GF-D8 (cell line): ENCODE data around the gene CHAT.

Source experiments
- DNase-seq: peaks from one replicate; lab custom pipeline; 2025; lab: John Stamatoyannopoulos, UW

The CHAT gene

GRCh38 chr10:49612513-49613164, 1.2 kb upstream of the CHAT start:
- DNase-seq = no peak

- no peak for DNase-seq
Measured at GRCh38 chr10:49613165-49613881, 514 bp upstream of the CHAT start.

GRCh38 chr10:49614242-49615198, 683 bp downstream of the CHAT start:
- DNase-seq = no peak

GRCh38 chr10:49615213-49615612, 1.4 kb downstream of the CHAT start:
- no peak for DNase-seq

- DNase-seq = no peak
Measured at GRCh38 chr10:49615721-49616120, 1.9 kb downstream of the CHAT start.

GRCh38 chr10:49616421-49617101, 2.7 kb downstream of the CHAT start:
- no peak for DNase-seq

GRCh38 chr10:49617121-49618020, 3.5 kb downstream of the CHAT start:
- no peak for DNase-seq

- DNase-seq = no peak
Measured at GRCh38 chr10:49618821-49619220, 5.0 kb downstream of the CHAT start.

- DNase-seq = no peak
Measured at GRCh38 chr10:49619613-49620012, 5.8 kb downstream of the CHAT start.

GRCh38 chr10:49620286-49620810, 6.5 kb downstream of the CHAT start:
- no peak for DNase-seq

- DNase-seq = no peak
Measured at GRCh38 chr10:49620841-49621378, 7.1 kb downstream of the CHAT start.

- no peak for DNase-seq
Measured at GRCh38 chr10:49621561-49621960, 7.7 kb downstream of the CHAT start.

GRCh38 chr10:49622426-49623425, 8.9 kb downstream of the CHAT start:
- DNase-seq = no peak

GRCh38 chr10:49624629-49625028, 10.8 kb downstream of the CHAT start:
- no peak for DNase-seq

- DNase-seq = no peak
Measured at GRCh38 chr10:49625411-49625810, 11.6 kb downstream of the CHAT start.

GRCh38 chr10:49627038-49627437, 13.2 kb downstream of the CHAT start:
- no peak for DNase-seq

- DNase-seq = no peak
Measured at GRCh38 chr10:49627644-49628247, 13.9 kb downstream of the CHAT start.

GRCh38 chr10:49628599-49628998, 14.8 kb downstream of the CHAT start:
- no peak for DNase-seq

- no peak for DNase-seq
Measured at GRCh38 chr10:49629431-49629881, 15.6 kb downstream of the CHAT start.
